Measurements from ENCODE around the gene RBFA. TPM values are rescaled to one million over a fixed set of nuclear protein-coding genes. Genes with fewer than 3 reads are reported as not detected.
A peak's percentile ranks its signal among the peaks of the same experiment; 100 is the strongest.

Gene RBFA
- total RNA-seq (2014; rRNA removed; shearing (Covaris generic)) (20.4 and 25.9 TPM in 2 replicates), total RNA-seq (2022) (28.1 and 28.3 TPM in 2 replicates), Bru-seq, nascent RNA (percentile 78 among the genes with signal in this experiment), BruChase-seq, experiment 1, labeled RNA remaining after a 6-hour chase (percentile 93 among the genes with signal in this experiment), BruChase-seq, experiment 2, labeled RNA remaining after a 2-hour chase (percentile 91 among the genes with signal in this experiment)
- long read RNA-seq, transcript RBFA-202 (7 exons, 1,407 nt), result major isoform, 8 of 17 reads
- long read RNA-seq, partial matches to known transcripts, result 0 of 17 reads
- long read RNA-seq, other reads (novel, unspliced or antisense), result 9 of 17 reads

- no TSS peak for BruUV-seq (replicated peaks)
- no peaks in the 10 kb centered on the region for H3K9me3 ChIP-seq (ENCODE audit: low read length)
- peaks cover 19% of the 10 kb centered on the region for H3K4me1 ChIP-seq (ENCODE audit: insufficient read depth, low read length, poor library complexity, severe bottlenecking)
- ChIA-PET POLR2A (no interaction called here), CTCF (ENCODE audit: unreplicated experiment) (interaction anchor here (0.6 to 0.7 kb wide), 4 partner anchors 51 to 172 kb away, joined by 3 to 10 read pairs (median 4); no protein-coding TSS in a partner anchor)
- H3K4me3 ChIP-seq (ENCODE audit: low read depth, low read length, poor library complexity, severe bottlenecking), result peak within 1 kb of the TSS; percentile 73
- H3K9me2 ChIP-seq (ENCODE audit: insufficient read depth, low read length), result no peaks in the 10 kb centered on the region
- peaks cover 7% of the 10 kb centered on the region; the same call in 1 of the 2 replicates for H4K20me1 ChIP-seq (ENCODE audit: insufficient read depth, low read length)
- peak within 1 kb of the TSS; percentile 54 for H3K27ac ChIP-seq (ENCODE audit: low read depth, low read length, poor library complexity, severe bottlenecking)
- TF ChIP-seq CTCF (conservative IDR thresholded peaks at IDR 0.05; ENCODE audit: low read length) (peak; percentile 43; the same call in 1 of the 2 replicates), EZH2phosphoT487 (IDR thresholded peaks at IDR 0.05; ENCODE audit: borderline replicate concordance, low read depth, low read length) (no peak)
- H3K36me3 ChIP-seq (ENCODE audit: insufficient read depth, low read length), result 0 out of 2 replicates have a peak, but pooled peaks cover 15% of the 10 kb centered on the region
- intact Hi-C loops (cut with micrococcal nuclease; ENCODE audit: unreplicated experiment), result loop anchor here (2.0 to 5.0 kb wide), 3 partner anchors 73 to 511 kb away; partner anchors contain the start of genes ADNP2 and CTDP1
- peaks cover 14% of the 10 kb centered on the region for H3K79me2 ChIP-seq (ENCODE audit: insufficient read depth, low read depth, low read length)
- peak; percentile 89 for DNase-seq (ENCODE audit: low spot score)
- peak within 1 kb of the TSS; percentile 78; the same call in 1 of the 2 replicates for H2AFZ ChIP-seq (ENCODE audit: low read length)
- peak within 1 kb of the TSS; percentile 89 for H3K4me2 ChIP-seq (ENCODE audit: low read length)
Measured at GRCh38 chr18:80034068-80034851, at the start of gene RBFA. TSS of gene RBFA (plus strand) at chr18:80034434. CDS start at chr18:80034496, 62 bp downstream.

- H2AFZ ChIP-seq (ENCODE audit: low read length), result no peak overlapping the region
- ChIA-PET POLR2A (interaction anchor here (0.8 kb wide), 3 partner anchors 8 to 741 kb away, joined by 3 to 6 read pairs (median 4); no protein-coding TSS in a partner anchor), CTCF (ENCODE audit: unreplicated experiment) (no interaction called here)
- intact Hi-C loops (cut with micrococcal nuclease; ENCODE audit: unreplicated experiment), result no loop called here
- H3K4me3 ChIP-seq (ENCODE audit: low read depth, low read length, poor library complexity, severe bottlenecking), result no peak overlapping the region
- H3K9me2 ChIP-seq (ENCODE audit: insufficient read depth, low read length), result no peaks in the 10 kb centered on the region
- no peak for TF ChIP-seq CTCF (conservative IDR thresholded peaks at IDR 0.05; ENCODE audit: low read length)
- no peak for TF ChIP-seq EZH2phosphoT487 (IDR thresholded peaks at IDR 0.05; ENCODE audit: borderline replicate concordance, low read depth, low read length)
- peaks cover 55% of the 10 kb centered on the region for H3K36me3 ChIP-seq (ENCODE audit: insufficient read depth, low read length)
- peaks cover 12% of the 10 kb centered on the region for H3K4me1 ChIP-seq (ENCODE audit: insufficient read depth, low read length, poor library complexity, severe bottlenecking)
- DNase-seq (ENCODE audit: low spot score), result no peak
- no peak overlapping the region for H3K27ac ChIP-seq (ENCODE audit: low read depth, low read length, poor library complexity, severe bottlenecking)
- peaks cover 27% of the 10 kb centered on the region for H4K20me1 ChIP-seq (ENCODE audit: insufficient read depth, low read length)
- peaks cover 80% of the 10 kb centered on the region for H3K79me2 ChIP-seq (ENCODE audit: insufficient read depth, low read depth, low read length)
- H3K4me2 ChIP-seq (ENCODE audit: low read length), result no peak overlapping the region
- no TSS peak for BruUV-seq (replicated peaks)
- H3K9me3 ChIP-seq (ENCODE audit: low read length), result no peaks in the 10 kb centered on the region
Measured at GRCh38 chr18:79985172-79985571, 49.1 kb upstream of the RBFA start.

Measured in OCI-LY7 (cell line).